GM19351 (cell line): ENCODE results near the gene FOXF1.

Experiments used
- ATAC-seq: cut with Tn5 transposase; IDR thresholded peaks from one replicate; pipeline ENCODE4 v1.9.1; 2021; ENCODE audit warnings: mild to moderate bottlenecking, moderate library complexity; ENCODE audit not compliant: unreplicated experiment

Gene FOXF1

GRCh38 chr16:86554599-86554916 is 44.2 kb downstream of the FOXF1 start:
- peak; percentile 2 for ATAC-seq

GRCh38 chr16:86554917-86555703 is 44.8 kb downstream of the FOXF1 start, which contains the start of gene MTHFSD:
Gene MTHFSD, minus strand, starts transcription at chr16:86555235. Its CDS starts 51 bp downstream, at chr16:86555184.
- ATAC-seq = peak; percentile 91

DNA sequence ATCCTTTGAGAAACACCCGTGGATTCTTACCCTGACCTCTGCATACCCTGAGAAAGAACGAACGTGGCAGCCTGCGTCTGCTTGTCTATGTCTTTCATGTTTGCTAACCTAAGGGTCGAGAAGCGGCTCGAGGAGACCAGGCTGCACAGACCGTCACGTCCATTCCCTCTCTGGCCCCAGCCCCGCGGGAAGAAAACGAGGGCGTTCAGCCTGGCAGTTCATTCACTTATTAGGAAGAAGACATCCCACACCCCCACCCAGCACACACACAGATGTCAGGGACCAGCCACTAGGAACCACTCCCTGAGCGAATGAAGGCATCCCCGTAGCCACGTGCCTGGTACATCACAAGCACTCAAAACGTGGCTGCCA is 45.4 kb downstream of the FOXF1 start:
- ATAC-seq = no peak

DNA sequence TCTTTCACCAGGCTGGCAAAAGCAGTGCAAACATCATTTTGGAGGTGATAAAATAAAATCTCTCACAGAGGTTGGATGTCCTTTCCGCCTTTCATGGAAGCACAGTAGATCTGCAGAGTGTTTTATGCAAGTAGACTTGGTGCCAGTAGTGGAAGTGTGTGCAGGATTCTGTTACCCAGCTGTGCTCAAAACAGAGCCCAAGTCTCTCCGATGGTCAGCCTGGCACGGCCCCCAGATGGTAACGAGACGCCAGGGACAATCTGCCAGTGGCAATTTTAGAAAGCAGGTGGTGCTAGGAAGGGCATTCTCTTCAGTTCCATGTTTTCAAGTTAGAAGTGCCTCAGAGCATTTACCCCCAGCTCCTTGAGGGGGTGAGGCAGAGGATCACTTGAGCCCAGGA is 46.2 kb downstream of the FOXF1 start:
- ATAC-seq = no peak

GRCh38 chr16:86557587-86557986 is 47.3 kb downstream of the FOXF1 start:
- ATAC-seq = no peak

GRCh38 chr16:86558355-86559193 is 48.2 kb downstream of the FOXF1 start:
- ATAC-seq = no peak

- ATAC-seq = no peak
Measured at GRCh38 chr16:86559802-86560305, 49.5 kb downstream of the FOXF1 start.

DNA sequence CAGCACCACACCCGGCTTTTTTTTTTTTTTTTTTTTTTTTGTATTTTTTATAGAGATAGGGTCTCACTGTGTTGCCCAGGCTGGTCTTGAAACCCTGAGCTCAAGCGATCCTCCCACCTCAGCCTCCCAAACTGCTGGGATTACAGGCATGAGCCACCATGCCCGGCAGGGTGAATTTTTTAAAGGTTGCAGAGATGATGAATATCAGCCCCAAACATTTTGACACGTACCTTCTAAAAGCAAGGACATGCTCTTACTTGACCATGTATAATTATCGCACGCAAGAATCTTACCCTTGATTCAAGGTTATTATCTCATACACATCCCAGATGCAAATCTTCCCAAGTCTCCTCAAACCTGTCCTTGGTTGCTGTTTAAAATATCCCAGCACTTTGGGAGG is 52.0 kb downstream of the FOXF1 start:
- no peak for ATAC-seq

DNA sequence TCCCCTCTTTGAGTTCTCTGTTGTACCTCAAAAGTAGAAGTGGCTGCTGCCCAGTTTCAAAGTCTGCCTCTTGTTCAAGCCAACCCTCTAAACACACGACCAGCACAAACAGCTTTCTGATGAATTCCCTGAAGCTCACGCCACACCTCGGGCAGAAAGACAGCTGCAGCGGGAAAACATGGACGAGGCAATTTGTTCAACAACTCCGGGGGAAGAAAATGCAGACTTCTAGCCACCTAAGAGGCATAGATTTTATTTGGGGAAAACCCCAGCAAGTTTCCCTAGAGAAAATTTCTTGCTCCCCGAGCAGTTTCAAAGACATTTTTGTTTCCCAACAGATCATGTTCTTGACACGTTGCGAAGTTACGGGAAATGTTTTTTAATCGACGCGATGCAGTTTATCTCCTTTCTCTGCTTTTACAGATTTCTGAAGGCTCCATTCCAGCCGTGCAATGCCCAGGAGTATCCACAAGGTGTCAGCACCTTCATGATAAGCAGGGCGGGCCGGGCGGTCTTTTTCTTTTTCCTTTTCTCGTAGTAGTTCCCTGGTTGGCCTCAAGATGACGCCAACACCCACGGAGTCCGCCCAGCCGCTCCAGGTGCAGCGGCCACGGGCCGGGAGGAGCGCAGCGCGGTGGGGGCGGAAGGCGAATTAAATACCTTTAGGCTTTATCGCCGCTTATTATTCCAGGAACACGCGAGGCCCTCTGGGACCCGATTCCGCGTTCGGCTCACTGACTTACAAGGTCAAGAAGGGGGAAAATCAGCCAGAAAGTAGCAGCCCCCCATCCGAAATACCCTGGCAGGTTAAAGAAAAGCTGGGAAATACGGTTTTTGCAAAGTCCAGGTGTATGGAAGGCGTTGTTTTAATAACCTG is 53.4 kb downstream of the FOXF1 start:
- no peak for ATAC-seq
